H1 (cell line): ENCODE measurements around the gene ROR1. TPM values are rescaled to one million over a fixed set of nuclear protein-coding genes. Genes with fewer than 3 reads are reported as not detected.

Source experiments
- CEBPB ChIP-seq: IDR thresholded peaks from 2 replicates; pipeline ENCODE4 v1.6.1; 2012; ENCODE audit warnings: low read depth, low read length
- CHD7 ChIP-seq: fragments of 300-600 bp; sonication (generic); IDR thresholded peaks from 2 replicates; pipeline ENCODE4 v1.7.1; 2012; ENCODE audit warnings: low read length, moderate library complexity, mild to moderate bottlenecking, inconsistent platforms; ENCODE audit not compliant: insufficient replicate concordance
- CREB1 ChIP-seq: IDR thresholded peaks from 2 replicates; pipeline ENCODE4 v1.6.1; 2012; ENCODE audit warnings: inconsistent platforms
- CTCF ChIP-seq, 3 experiments: IDR thresholded peaks; 1 replicate in 2 of 3; 2 replicates in 1 of 3; pipeline versions ENCODE4 v1.5.1 to v1.6.1; 2011; ENCODE audit warnings: low read length in 3 of 3, mild to moderate bottlenecking in 3 of 3, inconsistent platforms in 2 of 3, low read depth in 1 of 3, moderate library complexity in 1 of 3; ENCODE audit not compliant: insufficient read depth in 1 of 3; ENCODE audit errors: control extremely low read depth in 1 of 3
- KDM4A ChIP-seq: IDR thresholded peaks from one replicate; pipeline ENCODE4 v1.7.1; 2012; ENCODE audit warnings: low read depth, mild to moderate bottlenecking, moderate library complexity, low read length, inconsistent platforms; ENCODE audit not compliant: severe bottlenecking
- MAFK ChIP-seq: IDR thresholded peaks from 2 replicates; pipeline ENCODE4 v1.6.1; 2012; ENCODE audit warnings: low read depth, mild to moderate bottlenecking, improper control_type of control experiment, low read length
- POU5F1 ChIP-seq: IDR thresholded peaks from 2 replicates; pipeline ENCODE4 v1.6.1; 2011; ENCODE audit warnings: low read depth, mild to moderate bottlenecking, low read length, moderate library complexity
- USF2 ChIP-seq: IDR thresholded peaks from 2 replicates; pipeline ENCODE4 v1.6.1; 2011; ENCODE audit warnings: low read length, improper control_type of control experiment
- polyA plus RNA-seq, 7 experiments: library from polyadenylated mRNA; depleted of rRNA in 3 of 7; stranded (reverse) in 5 of 7; unstranded in 2 of 7; fragments of >200 nt in 5 of 7; fragments of 200-250 nt in 2 of 7; gene quantifications; 1 replicate in 5 of 7; 2 replicates in 1 of 7; 4 replicates in 1 of 7; pipeline versions ENCODE4 v1.2.1 to v1.2.3, GENCODE V29; 2011 to 2013; ENCODE audit warnings: missing spikeins in 2 of 7, mixed read lengths in 2 of 7
- total RNA-seq: library from RNA; stranded (reverse); fragmentation: NEBNext Ultra II Directional; extraction: Animal tissue kit (Norgen Biotek cat#: 25700); gene quantifications from 2 replicates; pipeline ENCODE4 v1.2.1, GENCODE V29; 2021

ROR1 gene
- total and polyA plus RNA-seq, 2 of the 8 experiments (the other 6 are each of a cell fraction or from before 2014, with no cell fraction given): 33.6 to 73.6 TPM

GRCh38 chr1:64163970-64164369 lies 390.2 kb downstream of the ROR1 start (continued):
- TF ChIP-seq CHD7 (no peak), MAFK (no peak), CTCF (IDR thresholded peaks at IDR 0.05; ENCODE audit: control extremely low read depth in 1 of 3, insufficient read depth in 1 of 3, low read depth in 1 of 3, low read length in 3 of 3) (peak in 2 of 3 experiments; percentile 52 to 62; a peak in 3 of 4 replicates), POU5F1 (no peak), CEBPB (peak; percentile 45; the same call in 1 of the 2 replicates), KDM4A (no peak), USF2 (no peak), CREB1 (no peak)
